HepG2 (cell line): ENCODE measurements around the gene CAMKMT. TPM values are rescaled to one million over a fixed set of nuclear protein-coding genes. Genes with fewer than 3 reads are reported as not detected.

Source experiments
- ATAC-seq: fragments of 200-7000 bp; cut with Tn5 transposase; 3 replicates; pipeline ENCODE4 v1.9.1; 2020; ENCODE audit warnings: mild to moderate bottlenecking, moderate library complexity
- BruUV-seq: library from RNA; stranded (reverse); fragments of 400-500 nt; replicated peaks from 2 replicates; lab custom pipeline; 2021; lab: Mats Ljungman, UMichigan
- CTCF ChIA-PET: fragments of 300-600 bp; formaldehyde crosslinking; extraction: SDS; loops from one replicate; lab custom pipeline; 2021; ENCODE audit warnings: low total read pairs, inconsistent platforms, low intra/inter-chr PET ratio; lab: Yijun Ruan, JAX
- POLR2A ChIA-PET: fragments of 350-600 bp; sonication (Branson Sonifier 250); formaldehyde crosslinking; loops from one replicate; lab custom pipeline; 2020; ENCODE audit warnings: antibody characterized with exemption, inconsistent platforms; lab: Yijun Ruan, JAX
- DNase-seq: peaks from one replicate; pipeline ENCODE4 v3.0.0-alpha.2; 2015; ENCODE audit warnings: low spot score
- FAIRE-seq: peaks from 3 replicates; lab custom pipeline; 2011; peaks lifted over from hg19 to GRCh38; lab: Jason Lieb, UNC
- H2AFZ ChIP-seq: one replicate; pipeline ENCODE4 v1.6.1; 2011; ENCODE audit warnings: low read length, inconsistent platforms
- H3K27ac ChIP-seq: fragments of 300-600 bp; 3 replicates; pipeline ENCODE4 v1.8.0; 2011; ENCODE audit warnings: mixed run types, mild to moderate bottlenecking, mixed read lengths, low read length, inconsistent platforms; ENCODE audit not compliant: insufficient read depth; ENCODE audit errors: extremely low read length
- H3K27me3 ChIP-seq, 2 experiments: fragments of 200-600 bp in 1 of 2; 2 replicates in 1 of 2; 3 replicates in 1 of 2; pipeline versions ENCODE4 v1.6.0 to v1.8.0; 2011; ENCODE audit warnings: low read length in 2 of 2, mild to moderate bottlenecking in 2 of 2, moderate library complexity in 2 of 2, inconsistent platforms in 1 of 2; ENCODE audit not compliant: insufficient read depth in 2 of 2, control insufficient read depth in 1 of 2
- H3K36me3 ChIP-seq, 2 experiments: fragments of 200-600 bp in 1 of 2; replicated peaks in 1 of 2; 2 replicates in 1 of 2; 3 replicates in 1 of 2; pipeline versions ENCODE4 v1.5.1 to v1.8.0; 2011; ENCODE audit warnings: low read length in 2 of 2, inconsistent platforms in 1 of 2; ENCODE audit not compliant: insufficient read depth in 2 of 2, control insufficient read depth in 1 of 2
- H3K4me1 ChIP-seq: 2 replicates; pipeline ENCODE4 v1.5.1; 2012; ENCODE audit warnings: low read length, inconsistent platforms; ENCODE audit not compliant: insufficient read depth
- H3K4me2 ChIP-seq: 2 replicates; pipeline ENCODE4 v1.6.0; 2011; ENCODE audit warnings: low read depth, low read length, inconsistent platforms
- H3K4me3 ChIP-seq, 3 experiments: fragments of 200-600 bp in 1 of 3; sonication (generic), shearing (Covaris generic) in 1 of 3; replicated peaks in 1 of 3; 2 replicates each; pipeline ENCODE4 v1.5.1; 2011 to 2016; ENCODE audit warnings: low read length in 3 of 3, inconsistent platforms in 2 of 3, low read depth in 2 of 3, mild to moderate bottlenecking in 2 of 3, control low read depth in 1 of 3, mixed read lengths in 1 of 3; ENCODE audit not compliant: insufficient read depth in 1 of 3
- H3K79me2 ChIP-seq: one replicate; pipeline ENCODE4 v1.6.1; 2011; ENCODE audit warnings: low read length, inconsistent platforms; ENCODE audit not compliant: insufficient read depth
- H3K9ac ChIP-seq: 2 replicates; pipeline ENCODE4 v1.6.0; 2011; ENCODE audit warnings: mild to moderate bottlenecking, low read depth, low read length, inconsistent platforms; ENCODE audit not compliant: insufficient read depth
- H3K9me3 ChIP-seq: 2 replicates; pipeline ENCODE4 v1.5.1; 2012; ENCODE audit warnings: mild to moderate bottlenecking, low read length
- H4K20me1 ChIP-seq: 2 replicates; pipeline ENCODE4 v1.6.0; 2011; ENCODE audit warnings: inconsistent platforms, mild to moderate bottlenecking, low read length, moderate library complexity; ENCODE audit not compliant: insufficient read depth
- CCDC6 ChIP-seq: sonication (generic); formaldehyde crosslinking; IDR thresholded peaks from 2 replicates; pipeline ENCODE4 v1.8.1; 2022; ENCODE audit warnings: mild to moderate bottlenecking, missing genetic modification reagents, moderate library complexity
- FOXK2 ChIP-seq: fragments of 450-650 bp; IDR thresholded peaks from 2 replicates; pipeline ENCODE4 v1.6.1; 2016
- HNRNPL ChIP-seq: fragments of 200-400 bp; formaldehyde crosslinking; IDR thresholded peaks from 2 replicates; pipeline ENCODE4 v1.6.1; 2017; ENCODE audit warnings: mild to moderate bottlenecking, low read depth, low read length
- MTF1 ChIP-seq: sonication (generic); formaldehyde crosslinking; IDR thresholded peaks from 2 replicates; pipeline ENCODE4 v1.5.0; 2020; ENCODE audit warnings: missing genetic modification reagents
- SUZ12 ChIP-seq: fragments of 150-350 bp; IDR thresholded peaks from 2 replicates; pipeline ENCODE4 v1.6.1; 2014; ENCODE audit warnings: low read depth, low read length
- ZFYVE20 ChIP-seq: sonication (generic); formaldehyde crosslinking; IDR thresholded peaks from 2 replicates; pipeline ENCODE4 v1.8.0; 2023; ENCODE audit warnings: low read depth, mild to moderate bottlenecking, moderate library complexity, missing genetic modification reagents, borderline replicate concordance
- ZNF207 ChIP-seq: fragments of 450-650 bp; IDR thresholded peaks from 2 replicates; pipeline ENCODE4 v1.6.1; 2016; ENCODE audit warnings: antibody characterized with exemption, borderline replicate concordance
- ZNF224 ChIP-seq: sonication (generic); formaldehyde crosslinking; IDR thresholded peaks from 2 replicates; pipeline ENCODE4 v1.5.0; 2020; ENCODE audit warnings: mild to moderate bottlenecking, missing genetic modification reagents
- ZNF451 ChIP-seq: sonication (generic); formaldehyde crosslinking; IDR thresholded peaks from 2 replicates; pipeline ENCODE4 v1.5.0; 2020; ENCODE audit warnings: mild to moderate bottlenecking, missing genetic modification reagents
- ZNF558 ChIP-seq: sonication (generic); formaldehyde crosslinking; IDR thresholded peaks from 2 replicates; pipeline ENCODE4 v1.9.0; 2022; ENCODE audit warnings: mild to moderate bottlenecking, missing genetic modification reagents, borderline replicate concordance
- ZNF670 ChIP-seq: sonication (generic); formaldehyde crosslinking; IDR thresholded peaks from 2 replicates; pipeline ENCODE4 v1.8.0; 2022; ENCODE audit warnings: mild to moderate bottlenecking, missing genetic modification reagents, borderline replicate concordance
- WGBS: methylation state at CpG from one replicate; pipeline ENCODE4 v1.1.6; 2017; ENCODE audit warnings: low lambda C conversion rate; 5-methylcytosine and 5-hydroxymethylcytosine counted together
- in situ Hi-C: cut with HindIII; loops from 2 replicates; pipeline ENCODE4 v1.10.0; 2017; ENCODE audit warnings: low pct_unique_long_range_greater_than_20kb; ENCODE audit not compliant: extremely low pct_ligation_motif_present
- intact Hi-C: fragments of 100-400 bp; cut with micrococcal nuclease; formaldehyde crosslinking; loops from one replicate; pipeline ENCODE4 v1.10.0; 2022; ENCODE audit not compliant: unreplicated experiment
- polyA plus RNA-seq, 8 experiments: library from polyadenylated mRNA; depleted of rRNA in 3 of 8; stranded (reverse) in 7 of 8; unstranded in 1 of 8; fragments of >200 nt; fragmentation: Illumina TruSeq in 4 of 8; extraction: Trizol in 4 of 8; gene quantifications; 2 replicates each; pipeline versions ENCODE4 v1.2.1 to v1.2.3, GENCODE V29; 2011 to 2016; ENCODE audit warnings: low read depth in 4 of 8, missing spikeins in 1 of 8, mixed read lengths in 1 of 8; ENCODE audit not compliant: insufficient read depth in 1 of 8
- total RNA-seq, 5 experiments: library from RNA; depleted of rRNA; stranded (reverse); fragments of >200 nt; fragmentation: Illumina TruSeq; extraction: Trizol; gene quantifications; 2 replicates each; pipeline ENCODE4 v1.2.3, GENCODE V29; 2016; ENCODE audit warnings: low read depth in 1 of 5
- TF ChIP-seq, protein P1 (sequence below): sonication (generic); formaldehyde crosslinking; IDR thresholded peaks from 2 replicates; pipeline ENCODE4 v1.8.1; 2023; ENCODE audit warnings: mild to moderate bottlenecking, moderate library complexity, missing genetic modification reagents
- TF ChIP-seq, protein P2 (sequence below): IDR thresholded peaks from 2 replicates; pipeline ENCODE4 v1.4.0; 2020; ENCODE audit warnings: mild to moderate bottlenecking, missing genetic modification reagents
- TF ChIP-seq, protein P3 (sequence below): sonication (generic); formaldehyde crosslinking; IDR thresholded peaks from 2 replicates; pipeline ENCODE4 v1.8.1; 2023; ENCODE audit warnings: mild to moderate bottlenecking, missing genetic modification reagents

The CAMKMT gene
- total and polyA plus RNA-seq, 2 of the 13 experiments (the other 11 are each of a cell fraction or from before 2014, with no cell fraction given) = 6.9 to 20.8 TPM

DNA sequence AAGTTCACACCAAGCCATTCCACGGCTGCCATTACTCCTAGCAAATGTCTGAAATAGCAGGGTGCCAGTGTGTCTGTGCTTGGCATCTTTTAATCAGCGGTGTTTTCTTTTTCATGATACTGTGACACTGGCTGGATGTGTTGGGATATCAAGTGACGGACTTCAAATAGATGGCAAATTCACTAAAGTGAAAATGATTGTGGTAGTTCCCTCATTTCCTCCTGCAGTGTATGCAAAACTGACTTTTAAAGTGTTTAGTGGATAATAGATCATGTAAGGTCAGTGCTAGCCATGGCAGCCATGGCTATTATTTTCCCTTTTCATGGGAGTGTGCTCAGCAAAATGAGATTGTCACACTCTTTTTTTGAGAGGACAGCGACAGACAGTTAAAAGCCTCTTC, 318.2 kb downstream of the CAMKMT start (continued):
- TF ChIP-seq CCDC6 (CRISPR knock-in tag) (no peak), MTF1 (CRISPR knock-in tag) (no peak), HNRNPL (no peak), ZFYVE20 (CRISPR knock-in tag) (no peak), ZNF558 (CRISPR knock-in tag) (no peak)
- TF ChIP-seq, protein P1, sequence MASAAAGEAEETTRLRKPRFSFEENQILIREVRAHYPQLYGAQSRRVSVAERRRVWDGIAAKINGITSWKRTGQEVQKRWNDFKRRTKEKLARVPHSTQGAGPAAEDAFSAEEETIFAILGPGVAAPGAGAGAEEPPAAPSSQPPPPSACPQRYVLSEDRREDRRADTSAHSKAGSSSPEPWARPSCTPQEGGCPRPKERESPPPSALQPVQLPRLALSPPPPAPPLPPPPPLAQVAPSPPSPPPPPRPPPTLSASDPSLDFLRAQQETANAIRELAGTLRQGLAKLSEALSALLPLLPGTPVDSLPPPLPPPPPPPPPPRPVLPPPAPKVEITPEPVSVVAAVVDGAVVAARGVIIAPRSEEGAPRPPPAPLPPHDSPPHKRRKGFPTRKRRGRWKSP = no peak
- TF ChIP-seq, protein P2, sequence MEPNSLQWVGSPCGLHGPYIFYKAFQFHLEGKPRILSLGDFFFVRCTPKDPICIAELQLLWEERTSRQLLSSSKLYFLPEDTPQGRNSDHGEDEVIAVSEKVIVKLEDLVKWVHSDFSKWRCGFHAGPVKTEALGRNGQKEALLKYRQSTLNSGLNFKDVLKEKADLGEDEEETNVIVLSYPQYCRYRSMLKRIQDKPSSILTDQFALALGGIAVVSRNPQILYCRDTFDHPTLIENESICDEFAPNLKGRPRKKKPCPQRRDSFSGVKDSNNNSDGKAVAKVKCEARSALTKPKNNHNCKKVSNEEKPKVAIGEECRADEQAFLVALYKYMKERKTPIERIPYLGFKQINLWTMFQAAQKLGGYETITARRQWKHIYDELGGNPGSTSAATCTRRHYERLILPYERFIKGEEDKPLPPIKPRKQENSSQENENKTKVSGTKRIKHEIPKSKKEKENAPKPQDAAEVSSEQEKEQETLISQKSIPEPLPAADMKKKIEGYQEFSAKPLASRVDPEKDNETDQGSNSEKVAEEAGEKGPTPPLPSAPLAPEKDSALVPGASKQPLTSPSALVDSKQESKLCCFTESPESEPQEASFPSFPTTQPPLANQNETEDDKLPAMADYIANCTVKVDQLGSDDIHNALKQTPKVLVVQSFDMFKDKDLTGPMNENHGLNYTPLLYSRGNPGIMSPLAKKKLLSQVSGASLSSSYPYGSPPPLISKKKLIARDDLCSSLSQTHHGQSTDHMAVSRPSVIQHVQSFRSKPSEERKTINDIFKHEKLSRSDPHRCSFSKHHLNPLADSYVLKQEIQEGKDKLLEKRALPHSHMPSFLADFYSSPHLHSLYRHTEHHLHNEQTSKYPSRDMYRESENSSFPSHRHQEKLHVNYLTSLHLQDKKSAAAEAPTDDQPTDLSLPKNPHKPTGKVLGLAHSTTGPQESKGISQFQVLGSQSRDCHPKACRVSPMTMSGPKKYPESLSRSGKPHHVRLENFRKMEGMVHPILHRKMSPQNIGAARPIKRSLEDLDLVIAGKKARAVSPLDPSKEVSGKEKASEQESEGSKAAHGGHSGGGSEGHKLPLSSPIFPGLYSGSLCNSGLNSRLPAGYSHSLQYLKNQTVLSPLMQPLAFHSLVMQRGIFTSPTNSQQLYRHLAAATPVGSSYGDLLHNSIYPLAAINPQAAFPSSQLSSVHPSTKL (CRISPR knock-in tag) = no peak

DNA sequence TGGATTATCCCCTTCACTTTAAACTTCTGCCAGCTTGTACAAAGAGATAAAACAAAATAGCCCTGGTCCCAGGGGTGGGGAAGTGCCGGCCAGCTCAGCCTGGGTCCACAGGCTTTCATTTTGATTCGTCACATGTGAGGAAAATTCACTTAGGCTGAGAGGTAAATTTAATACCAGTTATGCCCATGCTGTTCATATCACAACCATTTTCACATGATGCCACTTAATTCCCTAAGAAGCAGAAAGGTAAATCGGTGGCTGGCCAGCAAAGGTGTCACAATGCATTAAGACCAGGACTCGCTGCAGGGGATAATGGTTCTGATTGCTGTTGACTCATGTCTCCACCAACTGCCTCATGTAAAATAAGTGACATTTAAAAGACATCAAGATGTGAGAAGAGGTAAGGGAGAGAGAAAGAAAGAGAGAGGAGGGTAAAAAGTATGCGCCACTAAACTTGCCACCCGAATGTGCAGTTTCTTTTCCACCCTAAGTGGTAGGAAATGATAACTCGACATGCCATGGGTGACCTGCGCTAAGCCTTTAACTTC, 318.8 kb downstream of the CAMKMT start:
- CTCF ChIA-PET = no interaction called here
- no TSS peak for BruUV-seq
- Histone ChIP-seq H3K27ac (no peak overlapping the region), H3K9ac (no peak overlapping the region), H3K4me2 (no peak overlapping the region), H3K4me3 (no peak overlapping the region), H3K27me3 (no peaks in the 10 kb centered on the region), H3K36me3 (no peaks in the 10 kb centered on the region), H3K79me2 (no peaks in the 10 kb centered on the region), H3K9me3 (no peaks in the 10 kb centered on the region), H3K4me1 (no peaks in the 10 kb centered on the region), H4K20me1 (no peaks in the 10 kb centered on the region), H2AFZ (no peak overlapping the region)
- in situ Hi-C loops = no loop called here
- POLR2A ChIA-PET = no interaction called here
- FAIRE-seq (no peak), ATAC-seq (no peak), DNase-seq (no peak)
- intact Hi-C loops = no loop called here
- WGBS = 92% methylated on average over 8 of the region's 8 CpGs
- TF ChIP-seq SUZ12 = no peak
- TF ChIP-seq ZNF207 = no peak
- TF ChIP-seq, protein P3, sequence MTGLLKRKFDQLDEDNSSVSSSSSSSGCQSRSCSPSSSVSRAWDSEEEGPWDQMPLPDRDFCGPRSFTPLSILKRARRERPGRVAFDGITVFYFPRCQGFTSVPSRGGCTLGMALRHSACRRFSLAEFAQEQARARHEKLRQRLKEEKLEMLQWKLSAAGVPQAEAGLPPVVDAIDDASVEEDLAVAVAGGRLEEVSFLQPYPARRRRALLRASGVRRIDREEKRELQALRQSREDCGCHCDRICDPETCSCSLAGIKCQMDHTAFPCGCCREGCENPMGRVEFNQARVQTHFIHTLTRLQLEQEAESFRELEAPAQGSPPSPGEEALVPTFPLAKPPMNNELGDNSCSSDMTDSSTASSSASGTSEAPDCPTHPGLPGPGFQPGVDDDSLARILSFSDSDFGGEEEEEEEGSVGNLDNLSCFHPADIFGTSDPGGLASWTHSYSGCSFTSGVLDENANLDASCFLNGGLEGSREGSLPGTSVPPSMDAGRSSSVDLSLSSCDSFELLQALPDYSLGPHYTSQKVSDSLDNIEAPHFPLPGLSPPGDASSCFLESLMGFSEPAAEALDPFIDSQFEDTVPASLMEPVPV = no peak
- TF ChIP-seq ZNF451 (CRISPR knock-in tag) = no peak
- no peak for TF ChIP-seq ZNF670 (CRISPR knock-in tag)
- no peak for TF ChIP-seq FOXK2
- no peak for TF ChIP-seq ZNF224 (CRISPR knock-in tag)
